Right hindlimb (tissue), 1 donor: ENCODE measurements around the gene ZC3H7B.
A peak's percentile ranks its signal among the peaks of the same experiment; 100 is the strongest.
"Not testable (repeated sequence)": the region's sequence is repeated elsewhere in the genome, so short reads cannot be mapped to it uniquely, and the experiment has no call there.

ENCODE experiments used
- DNase-seq: peaks from one replicate; pipeline ENCODE4 v3.0.0-alpha.2; 2018

ZC3H7B gene

GRCh38 chr22:41387341-41387740 lies 86.0 kb downstream of the ZC3H7B start:
- DNase-seq: no peak

DNA sequence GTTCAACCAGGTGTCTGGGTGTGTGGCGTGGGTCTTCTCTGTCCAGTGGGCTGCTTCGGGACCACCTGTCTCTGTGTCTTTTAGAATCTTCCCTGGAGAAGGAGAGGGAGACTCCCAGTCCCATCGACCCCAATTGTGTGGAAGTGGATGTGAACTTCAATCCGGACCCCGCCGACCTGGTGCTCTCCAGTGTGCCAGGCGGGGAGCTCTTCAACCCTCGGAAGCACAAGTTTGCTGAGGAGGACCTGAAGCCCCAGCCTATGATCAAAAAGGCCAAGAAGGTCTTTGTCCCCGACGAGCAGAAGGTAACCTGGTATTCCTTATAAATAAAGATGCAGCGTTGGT lies 92.7 kb downstream of the ZC3H7B start:
- DNase-seq: no peak

DNA sequence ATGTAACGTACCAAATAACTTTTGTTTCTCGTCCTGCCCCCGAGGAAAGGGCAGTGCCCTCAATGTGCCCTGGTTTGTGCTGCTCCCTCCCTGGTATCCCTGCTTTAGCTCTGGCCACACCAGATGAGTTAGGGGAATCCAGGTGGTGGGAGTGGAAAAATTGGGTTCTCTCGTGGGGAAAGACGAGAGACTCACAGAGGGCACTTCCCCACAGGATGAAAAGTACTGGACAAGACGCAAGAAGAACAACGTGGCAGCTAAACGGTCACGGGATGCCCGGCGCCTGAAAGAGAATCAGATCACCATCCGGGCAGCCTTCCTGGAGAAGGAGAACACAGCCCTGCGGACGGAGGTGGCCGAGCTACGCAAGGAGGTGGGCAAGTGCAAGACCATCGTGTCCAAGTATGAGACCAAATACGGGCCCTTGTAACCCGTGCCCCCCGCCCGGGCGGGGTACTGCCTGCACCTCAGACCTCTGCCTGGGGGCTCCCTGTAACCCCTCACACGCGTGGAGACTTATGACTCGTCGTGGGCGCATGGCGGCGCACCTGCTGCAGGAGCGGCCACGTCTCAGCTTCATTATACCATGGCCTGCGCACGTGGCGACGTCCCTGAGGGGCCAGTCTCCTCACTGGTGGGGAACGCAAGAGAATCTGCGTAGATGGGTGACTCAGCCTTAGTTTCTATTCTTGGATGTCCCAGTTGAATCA lies 94.4 kb downstream of the ZC3H7B start:
- no peak for DNase-seq

DNA sequence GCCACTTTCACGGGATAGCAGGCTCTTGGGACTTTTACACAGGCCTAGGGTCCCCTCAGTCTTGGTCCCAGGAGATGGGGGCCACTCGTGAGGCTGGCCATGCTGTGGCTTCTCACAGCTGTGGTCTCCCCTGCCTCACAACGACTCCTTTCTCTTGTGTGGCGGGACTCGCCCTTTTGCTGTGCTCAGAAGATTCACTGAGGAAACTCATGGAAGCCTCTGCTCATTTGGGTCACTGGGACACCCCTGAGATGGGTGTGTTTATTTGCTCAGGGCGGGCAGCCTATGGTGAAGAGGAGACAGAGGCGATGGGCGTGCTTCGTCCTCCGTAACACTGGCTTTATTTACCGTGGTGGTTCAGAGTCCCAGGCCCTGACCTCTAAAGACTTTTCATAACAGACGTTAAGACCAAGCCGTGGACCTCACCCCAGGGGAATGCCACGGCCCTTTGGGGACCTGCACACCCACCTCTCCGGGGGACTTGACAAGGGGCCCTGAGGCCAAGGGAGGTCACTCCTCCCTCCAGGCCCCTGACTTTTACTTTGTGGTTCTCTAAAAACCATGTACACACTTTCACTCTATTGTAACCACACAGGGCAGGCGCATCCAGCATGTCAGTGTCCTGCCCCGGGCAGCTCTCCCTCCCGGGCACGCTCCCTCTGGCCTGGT lies 96.0 kb downstream of the ZC3H7B start:
- DNase-seq: no peak

DNA sequence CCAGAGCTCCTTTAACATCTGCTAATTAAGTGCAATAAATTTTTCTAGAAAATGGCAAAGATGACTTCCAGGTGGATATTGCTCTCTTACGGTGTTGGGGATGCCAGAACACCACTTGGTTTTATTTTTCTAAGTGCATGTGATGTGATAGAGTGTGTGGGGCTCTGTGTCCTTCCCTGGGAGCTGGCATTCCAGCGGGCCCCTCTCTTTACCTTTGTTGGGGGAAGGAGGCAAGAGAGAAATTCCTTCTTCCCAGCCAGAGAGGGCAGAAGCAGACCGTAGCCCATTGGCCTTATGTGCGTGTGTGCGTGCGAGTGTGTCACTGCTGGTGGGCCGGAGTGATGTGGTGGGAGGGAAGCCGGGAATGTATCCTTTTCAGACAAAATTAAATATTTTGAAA lies 97.6 kb downstream of the ZC3H7B start:
- DNase-seq: no peak

GRCh38 chr22:41401781-41402648 lies 100.7 kb downstream of the ZC3H7B start:
- peak; percentile 73 for DNase-seq

GRCh38 chr22:41402851-41403250 lies 101.5 kb downstream of the ZC3H7B start:
- not testable (repeated sequence) for DNase-seq

DNA sequence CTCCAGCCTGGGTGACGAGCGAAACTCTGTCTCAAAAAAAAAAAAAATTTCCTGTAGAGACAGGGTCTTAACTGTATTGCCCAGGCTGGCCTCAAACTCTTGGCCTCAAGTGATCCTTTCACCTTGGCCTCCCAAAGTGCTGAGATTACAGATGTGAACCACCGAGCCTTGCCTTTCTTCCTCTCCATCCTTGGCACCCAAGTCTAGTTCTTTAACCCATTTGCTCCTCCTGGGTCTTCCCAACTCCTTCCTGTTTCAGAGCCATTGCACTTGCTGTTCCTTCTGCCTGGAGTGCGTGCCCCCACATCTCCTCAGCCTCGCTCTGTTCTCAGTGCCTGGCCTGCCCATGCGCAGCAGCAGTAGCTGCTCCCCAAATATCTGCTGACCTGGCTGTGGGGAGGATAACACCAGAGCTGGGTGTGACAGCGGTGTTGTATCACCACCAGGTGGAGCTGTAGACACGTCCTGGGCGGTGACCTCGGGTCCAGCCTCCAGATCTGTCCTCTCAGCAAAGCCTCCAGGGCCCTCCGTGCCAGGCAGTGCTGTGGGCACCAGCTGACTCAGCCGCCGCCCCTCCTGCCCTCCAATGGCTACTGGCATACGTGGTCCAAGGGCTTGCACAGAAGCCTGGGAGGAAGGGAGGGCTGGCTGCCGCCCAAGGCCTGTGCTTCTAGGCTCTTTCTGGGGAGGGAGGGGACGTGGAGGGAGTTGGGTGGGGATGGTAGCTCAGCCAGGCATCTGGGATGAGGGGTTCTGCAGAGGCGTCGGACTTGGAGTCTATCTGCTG lies 102.4 kb downstream of the ZC3H7B start:
- peak; percentile 88 for DNase-seq

DNA sequence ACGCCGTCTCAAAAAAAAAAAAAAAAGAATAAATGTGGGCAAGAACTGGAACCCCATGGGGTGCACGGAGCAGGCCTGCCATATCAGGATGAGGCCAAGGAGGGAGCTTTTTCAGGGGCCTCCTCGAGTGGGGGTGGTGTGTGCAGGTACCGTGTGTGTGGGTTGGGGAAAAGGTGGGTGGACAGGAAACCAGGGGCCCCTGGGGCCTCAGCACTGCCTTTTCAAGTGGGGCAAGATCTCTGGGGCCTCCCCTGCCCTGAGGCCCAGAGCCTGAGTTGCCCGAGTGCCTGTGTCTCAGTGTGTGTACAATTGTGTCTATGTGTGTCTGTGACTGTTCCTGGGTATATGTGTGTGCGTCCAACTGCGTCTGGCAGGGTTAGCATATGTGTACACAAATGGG lies 104.3 kb downstream of the ZC3H7B start:
- DNase-seq: no peak

GRCh38 chr22:41406410-41406809 lies 105.1 kb downstream of the ZC3H7B start:
- DNase-seq: no peak

- DNase-seq: no peak
Observed at GRCh38 chr22:41407433-41407832, 106.1 kb downstream of the ZC3H7B start.

DNA sequence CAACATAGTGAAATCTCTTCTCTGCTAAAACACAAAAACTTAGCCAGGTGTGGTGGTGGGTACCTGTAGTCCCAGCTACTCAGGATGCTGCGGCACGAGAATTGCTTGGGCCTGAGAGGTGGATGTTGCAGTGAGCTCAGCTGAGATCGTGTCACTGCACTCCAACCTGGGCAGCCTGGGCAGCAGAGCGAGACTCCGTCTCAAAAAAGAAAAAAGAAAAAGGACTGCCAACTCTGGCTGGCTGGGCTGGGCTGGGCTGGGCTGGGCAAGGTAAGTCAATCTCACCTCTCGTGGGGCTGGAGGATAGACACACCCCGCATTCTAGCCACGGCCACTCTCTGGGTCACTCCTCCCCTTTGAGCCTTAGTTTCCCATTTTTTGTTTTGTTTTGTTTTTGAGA lies 107.3 kb downstream of the ZC3H7B start:
- DNase-seq: no peak
